Astrocyte of the spinal cord (primary cell): Measurements from ENCODE around the gene SCYL1.

ENCODE experiments used
- DNase-seq: peaks from one replicate; pipeline ENCODE4 v3.0.0; 2011; ENCODE audit warnings: low read depth, low spot score
- H3K4me3 ChIP-seq: 2 replicates; pipeline ENCODE4 v1.5.1; 2011; ENCODE audit warnings: low read depth, mild to moderate bottlenecking, low read length, moderate library complexity
- in situ Hi-C: cut with HindIII; loops from 2 replicates; pipeline ENCODE4 v1.10.0; 2017; ENCODE audit warnings: low sequenced_read_pairs
- TF ChIP-seq, protein P1 (sequence below): IDR thresholded peaks from 2 replicates; pipeline ENCODE4 v1.5.1; 2012; ENCODE audit warnings: low read depth, mild to moderate bottlenecking, low read length, inconsistent platforms

Gene SCYL1

DNA sequence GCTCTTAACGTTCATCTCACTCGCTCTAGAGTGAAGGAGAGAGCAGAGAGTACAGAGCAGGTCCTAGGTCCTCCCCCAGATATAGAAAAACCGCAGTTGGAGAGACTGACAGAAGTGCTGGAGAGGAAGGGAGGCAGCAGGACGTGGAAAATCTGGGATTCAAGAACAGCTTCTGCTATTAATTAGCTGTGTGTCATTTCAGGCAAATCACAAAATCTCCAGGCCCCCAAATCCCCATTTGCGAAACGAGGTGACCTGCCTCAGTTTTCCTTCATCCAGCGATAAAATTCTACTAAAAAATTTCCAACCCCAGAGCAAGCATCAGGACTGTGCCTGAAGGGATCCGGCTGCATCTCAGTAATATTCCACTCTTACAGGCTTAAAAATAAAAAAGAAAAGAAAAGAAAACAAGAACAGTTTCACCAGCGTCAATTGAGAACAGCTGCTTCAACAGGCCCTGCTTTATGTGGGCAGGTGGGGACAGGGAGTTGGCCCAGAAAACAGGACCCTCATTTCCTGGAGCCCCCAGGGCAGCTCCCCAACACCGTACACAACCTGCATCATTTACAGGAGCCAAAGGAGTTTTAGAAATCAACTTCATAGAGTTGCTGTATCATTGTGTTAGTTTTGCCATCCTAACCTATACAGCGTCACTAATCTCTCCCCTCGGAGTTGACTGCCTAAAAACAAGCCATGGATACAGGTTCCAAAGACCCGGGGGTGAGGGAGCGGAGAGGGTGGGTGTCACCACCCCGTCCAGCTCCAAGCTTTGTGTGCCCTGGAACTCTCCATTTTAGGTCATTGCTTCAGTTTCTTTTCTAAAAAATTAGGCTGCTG lies 28.4 kb upstream of the SCYL1 start:
- H3K4me3 ChIP-seq: peak overlapping the region; percentile 16
- TF ChIP-seq, protein P1, sequence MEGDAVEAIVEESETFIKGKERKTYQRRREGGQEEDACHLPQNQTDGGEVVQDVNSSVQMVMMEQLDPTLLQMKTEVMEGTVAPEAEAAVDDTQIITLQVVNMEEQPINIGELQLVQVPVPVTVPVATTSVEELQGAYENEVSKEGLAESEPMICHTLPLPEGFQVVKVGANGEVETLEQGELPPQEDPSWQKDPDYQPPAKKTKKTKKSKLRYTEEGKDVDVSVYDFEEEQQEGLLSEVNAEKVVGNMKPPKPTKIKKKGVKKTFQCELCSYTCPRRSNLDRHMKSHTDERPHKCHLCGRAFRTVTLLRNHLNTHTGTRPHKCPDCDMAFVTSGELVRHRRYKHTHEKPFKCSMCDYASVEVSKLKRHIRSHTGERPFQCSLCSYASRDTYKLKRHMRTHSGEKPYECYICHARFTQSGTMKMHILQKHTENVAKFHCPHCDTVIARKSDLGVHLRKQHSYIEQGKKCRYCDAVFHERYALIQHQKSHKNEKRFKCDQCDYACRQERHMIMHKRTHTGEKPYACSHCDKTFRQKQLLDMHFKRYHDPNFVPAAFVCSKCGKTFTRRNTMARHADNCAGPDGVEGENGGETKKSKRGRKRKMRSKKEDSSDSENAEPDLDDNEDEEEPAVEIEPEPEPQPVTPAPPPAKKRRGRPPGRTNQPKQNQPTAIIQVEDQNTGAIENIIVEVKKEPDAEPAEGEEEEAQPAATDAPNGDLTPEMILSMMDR: no peak
- peak; percentile 51 for DNase-seq
- in situ Hi-C loops: loop anchor here (5.0 kb wide), 1 partner anchor 74 kb away; the partner anchor contains the start of gene NEAT1

DNA sequence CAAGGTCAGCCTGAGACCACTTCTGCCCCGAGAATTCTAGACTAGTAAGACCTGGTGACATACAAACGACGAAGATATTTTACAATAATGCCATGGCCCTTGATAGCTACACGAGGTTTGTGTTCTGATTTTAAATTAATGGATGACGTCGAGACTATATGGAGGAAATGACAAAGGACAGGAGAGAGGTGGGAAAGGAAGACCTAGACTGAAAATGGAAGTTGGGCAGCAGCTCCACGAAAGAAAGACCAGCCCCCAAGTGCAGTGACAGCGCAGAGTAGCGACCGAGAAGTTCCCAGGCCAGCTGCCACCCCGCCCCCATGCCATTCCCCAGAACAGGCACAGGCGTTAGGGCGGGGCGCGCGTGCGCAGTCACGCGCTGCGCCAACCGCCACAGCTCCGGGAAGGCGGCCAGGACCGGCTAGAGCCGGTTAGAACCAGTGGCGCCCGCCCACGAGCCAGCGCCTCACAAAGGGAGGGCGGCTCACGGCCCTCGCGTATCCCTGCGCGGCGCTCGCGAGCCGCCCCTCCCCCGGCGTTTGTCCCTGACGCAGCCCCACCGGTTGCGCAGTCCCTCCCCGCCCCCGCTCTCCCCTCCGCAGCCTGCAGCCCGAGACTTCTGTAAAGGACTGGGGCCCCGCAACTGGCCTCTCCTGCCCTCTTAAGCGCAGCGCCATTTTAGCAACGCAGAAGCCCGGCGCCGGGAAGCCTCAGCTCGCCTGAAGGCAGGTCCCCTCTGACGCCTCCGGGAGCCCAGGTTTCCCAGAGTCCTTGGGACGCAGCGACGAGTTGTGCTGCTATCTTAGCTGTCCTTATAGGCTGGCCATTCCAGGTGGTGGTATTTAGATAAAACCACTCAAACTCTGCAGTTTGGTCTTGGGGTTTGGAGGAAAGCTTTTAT lies 27.5 kb upstream of the SCYL1 start:
- TF ChIP-seq, protein P1: no peak
- DNase-seq: peak; percentile 99
- in situ Hi-C loops: loop anchor here (5.0 kb wide), 1 partner anchor 75 kb away; the partner anchor contains the start of gene NEAT1
- peak overlapping the region; percentile 91 for H3K4me3 ChIP-seq

DNA sequence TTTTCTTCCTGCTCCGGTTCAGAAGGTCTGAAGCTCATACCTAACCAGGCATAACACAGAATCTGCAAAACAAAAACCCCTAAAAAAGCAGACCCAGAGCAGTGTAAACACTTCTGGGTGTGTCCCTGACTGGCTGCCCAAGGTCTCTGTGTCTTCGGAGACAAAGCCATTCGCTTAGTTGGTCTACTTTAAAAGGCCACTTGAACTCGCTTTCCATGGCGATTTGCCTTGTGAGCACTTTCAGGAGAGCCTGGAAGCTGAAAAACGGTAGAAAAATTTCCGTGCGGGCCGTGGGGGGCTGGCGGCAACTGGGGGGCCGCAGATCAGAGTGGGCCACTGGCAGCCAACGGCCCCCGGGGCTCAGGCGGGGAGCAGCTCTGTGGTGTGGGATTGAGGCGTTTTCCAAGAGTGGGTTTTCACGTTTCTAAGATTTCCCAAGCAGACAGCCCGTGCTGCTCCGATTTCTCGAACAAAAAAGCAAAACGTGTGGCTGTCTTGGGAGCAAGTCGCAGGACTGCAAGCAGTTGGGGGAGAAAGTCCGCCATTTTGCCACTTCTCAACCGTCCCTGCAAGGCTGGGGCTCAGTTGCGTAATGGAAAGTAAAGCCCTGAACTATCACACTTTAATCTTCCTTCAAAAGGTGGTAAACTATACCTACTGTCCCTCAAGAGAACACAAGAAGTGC lies 26.7 kb upstream of the SCYL1 start:
- peak overlapping the region; percentile 91 for H3K4me3 ChIP-seq
- TF ChIP-seq, protein P1: no peak
- DNase-seq: no peak
- in situ Hi-C loops: loop anchor here (5.0 kb wide), 1 partner anchor 76 kb away; the partner anchor contains the start of gene NEAT1

DNA sequence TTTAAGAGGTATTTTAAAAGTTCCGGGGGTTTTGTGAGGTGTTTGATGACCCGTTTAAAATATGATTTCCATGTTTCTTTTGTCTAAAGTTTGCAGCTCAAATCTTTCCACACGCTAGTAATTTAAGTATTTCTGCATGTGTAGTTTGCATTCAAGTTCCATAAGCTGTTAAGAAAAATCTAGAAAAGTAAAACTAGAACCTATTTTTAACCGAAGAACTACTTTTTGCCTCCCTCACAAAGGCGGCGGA lies 26.2 kb upstream of the SCYL1 start:
- peak overlapping the region; percentile 91 for H3K4me3 ChIP-seq
- TF ChIP-seq, protein P1: no peak
- in situ Hi-C loops: loop anchor here (5.0 kb wide), 1 partner anchor 76 kb away; the partner anchor contains the start of gene NEAT1
- DNase-seq: no peak

DNA sequence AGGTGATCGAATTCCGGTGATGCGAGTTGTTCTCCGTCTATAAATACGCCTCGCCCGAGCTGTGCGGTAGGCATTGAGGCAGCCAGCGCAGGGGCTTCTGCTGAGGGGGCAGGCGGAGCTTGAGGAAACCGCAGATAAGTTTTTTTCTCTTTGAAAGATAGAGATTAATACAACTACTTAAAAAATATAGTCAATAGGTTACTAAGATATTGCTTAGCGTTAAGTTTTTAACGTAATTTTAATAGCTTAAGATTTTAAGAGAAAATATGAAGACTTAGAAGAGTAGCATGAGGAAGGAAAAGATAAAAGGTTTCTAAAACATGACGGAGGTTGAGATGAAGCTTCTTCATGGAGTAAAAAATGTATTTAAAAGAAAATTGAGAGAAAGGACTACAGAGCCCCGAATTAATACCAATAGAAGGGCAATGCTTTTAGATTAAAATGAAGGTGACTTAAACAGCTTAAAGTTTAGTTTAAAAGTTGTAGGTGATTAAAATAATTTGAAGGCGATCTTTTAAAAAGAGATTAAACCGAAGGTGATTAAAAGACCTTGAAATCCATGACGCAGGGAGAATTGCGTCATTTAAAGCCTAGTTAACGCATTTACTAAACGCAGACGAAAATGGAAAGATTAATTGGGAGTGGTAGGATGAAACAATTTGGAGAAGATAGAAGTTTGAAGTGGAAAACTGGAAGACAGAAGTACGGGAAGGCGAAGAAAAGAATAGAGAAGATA lies 25.7 kb upstream of the SCYL1 start, which contains the start of gene MALAT1:
Gene MALAT1, plus strand, starts transcription at position 69 of the 736 bp plus-strand sequence.
- DNase-seq: peak; percentile 96
- peak within 1 kb of the TSS; percentile 91 for H3K4me3 ChIP-seq
- in situ Hi-C loops: loop anchor here (5.0 kb wide), 1 partner anchor 77 kb away; the partner anchor contains the start of gene NEAT1
- TF ChIP-seq, protein P1: no peak
